MCF 10A (cell line): ENCODE data around the gene ANKIB1. TPM values are rescaled to one million over a fixed set of nuclear protein-coding genes. Genes with fewer than 3 reads are reported as not detected.

Source experiments
- BruUV-seq: library from RNA; stranded (reverse); fragments of 400-500 nt; replicated peaks from 2 replicates; lab custom pipeline; 2021; lab: Mats Ljungman, UMichigan
- CTCF ChIA-PET: fragments of 300-600 bp; sonication (Branson Sonifier 250); formaldehyde crosslinking; extraction: SDS; loops from one replicate; lab custom pipeline; 2021; ENCODE audit warnings: antibody characterized with exemption, inconsistent platforms; lab: Yijun Ruan, JAX
- POLR2A ChIA-PET: fragments of 300-600, 350-650 bp; sonication (Branson Sonifier 250); formaldehyde crosslinking; extraction: SDS; loops from one replicate; lab custom pipeline; 2020; ENCODE audit warnings: antibody characterized with exemption, inconsistent platforms; lab: Yijun Ruan, JAX
- DNase-seq: peaks from one replicate; pipeline ENCODE4 v3.0.0-alpha.2; 2018; ENCODE audit not compliant: unreplicated experiment
- H3K27ac Mint-ChIP-seq: one replicate; pipeline ENCODE4 v1.8.0; 2022; ENCODE audit warnings: mild to moderate bottlenecking, low read depth, mixed read lengths; ENCODE audit not compliant: unreplicated experiment
- H3K27me3 Mint-ChIP-seq: one replicate; pipeline ENCODE4 v1.8.0; 2022; ENCODE audit warnings: mixed read lengths; ENCODE audit not compliant: insufficient read depth, unreplicated experiment
- H3K36me3 Mint-ChIP-seq: one replicate; pipeline ENCODE4 v1.8.0; 2022; ENCODE audit warnings: mild to moderate bottlenecking, moderate library complexity, mixed read lengths; ENCODE audit not compliant: insufficient read depth, unreplicated experiment
- H3K4me1 Mint-ChIP-seq: one replicate; pipeline ENCODE4 v1.8.0; 2022; ENCODE audit warnings: mixed read lengths; ENCODE audit not compliant: insufficient read depth, unreplicated experiment
- H3K4me3 Mint-ChIP-seq: one replicate; pipeline ENCODE4 v1.8.0; 2022; ENCODE audit warnings: mild to moderate bottlenecking, moderate library complexity, mixed read lengths; ENCODE audit not compliant: unreplicated experiment
- H3K9me3 Mint-ChIP-seq: one replicate; pipeline ENCODE4 v1.8.0; 2022; ENCODE audit warnings: mixed read lengths; ENCODE audit not compliant: unreplicated experiment
- intact Hi-C: fragments of 100-400 bp; cut with micrococcal nuclease; formaldehyde crosslinking; loops from 2 replicates; pipeline ENCODE4 v1.14.1; 2022
- total RNA-seq: library from RNA; stranded (reverse); gene quantifications from 2 replicates; pipeline ENCODE4 v1.2.3, GENCODE V29; 2022
- TF ChIP-seq, protein P1 (sequence below): fragments of 200-600 bp; IDR thresholded peaks from one replicate; pipeline ENCODE4 v1.8.0; 2022; ENCODE audit warnings: antibody characterized with exemption, mild to moderate bottlenecking; ENCODE audit not compliant: unreplicated experiment

ANKIB1 gene
- total RNA-seq, 1 experiment from 2014 or later = 33.0 TPM

DNA sequence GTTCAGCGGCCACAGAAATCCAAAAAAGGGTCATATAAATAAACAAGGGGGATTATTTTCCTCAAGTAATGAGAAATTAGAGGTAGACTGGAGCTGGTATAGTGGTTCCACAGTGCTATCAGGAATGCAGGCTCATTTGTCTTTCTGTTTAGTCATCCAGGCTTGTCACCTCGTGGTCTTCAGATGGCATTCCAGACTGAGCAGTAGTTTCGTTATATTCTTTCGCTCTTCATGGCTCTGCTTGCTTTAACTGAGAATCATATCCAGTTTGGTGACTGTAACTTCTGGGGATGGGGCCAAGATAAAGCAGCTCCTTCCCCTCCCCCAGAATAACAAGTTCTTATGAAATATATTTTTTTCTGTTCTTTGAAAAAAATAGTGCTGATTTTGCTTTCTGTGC is 9.5 kb downstream of the ANKIB1 start:
- peak; percentile 31 for DNase-seq
- ChIA-PET POLR2A (interaction anchor here (0.6 to 1.1 kb wide), 2 partner anchors 10 to 63 kb away, joined by 5 read pairs; partner anchors contain the start of genes ANKIB1 and KRIT1), CTCF (interaction anchor here (0.7 to 1.0 kb wide), 2 partner anchors 8 to 23 kb away, joined by 3 read pairs; no protein-coding TSS in a partner anchor)
- intact Hi-C loops = no loop called here
- Mint-ChIP-seq H3K27me3 (no peaks in the 10 kb centered on the region), H3K27ac (no peak overlapping the region), H3K4me1 (peaks cover 36% of the 10 kb centered on the region), H3K4me3 (no peak overlapping the region), H3K36me3 (peaks cover 16% of the 10 kb centered on the region), H3K9me3 (peaks cover 15% of the 10 kb centered on the region)
- BruUV-seq = no TSS peak
- TF ChIP-seq, protein P1, sequence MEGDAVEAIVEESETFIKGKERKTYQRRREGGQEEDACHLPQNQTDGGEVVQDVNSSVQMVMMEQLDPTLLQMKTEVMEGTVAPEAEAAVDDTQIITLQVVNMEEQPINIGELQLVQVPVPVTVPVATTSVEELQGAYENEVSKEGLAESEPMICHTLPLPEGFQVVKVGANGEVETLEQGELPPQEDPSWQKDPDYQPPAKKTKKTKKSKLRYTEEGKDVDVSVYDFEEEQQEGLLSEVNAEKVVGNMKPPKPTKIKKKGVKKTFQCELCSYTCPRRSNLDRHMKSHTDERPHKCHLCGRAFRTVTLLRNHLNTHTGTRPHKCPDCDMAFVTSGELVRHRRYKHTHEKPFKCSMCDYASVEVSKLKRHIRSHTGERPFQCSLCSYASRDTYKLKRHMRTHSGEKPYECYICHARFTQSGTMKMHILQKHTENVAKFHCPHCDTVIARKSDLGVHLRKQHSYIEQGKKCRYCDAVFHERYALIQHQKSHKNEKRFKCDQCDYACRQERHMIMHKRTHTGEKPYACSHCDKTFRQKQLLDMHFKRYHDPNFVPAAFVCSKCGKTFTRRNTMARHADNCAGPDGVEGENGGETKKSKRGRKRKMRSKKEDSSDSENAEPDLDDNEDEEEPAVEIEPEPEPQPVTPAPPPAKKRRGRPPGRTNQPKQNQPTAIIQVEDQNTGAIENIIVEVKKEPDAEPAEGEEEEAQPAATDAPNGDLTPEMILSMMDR = no peak

DNA sequence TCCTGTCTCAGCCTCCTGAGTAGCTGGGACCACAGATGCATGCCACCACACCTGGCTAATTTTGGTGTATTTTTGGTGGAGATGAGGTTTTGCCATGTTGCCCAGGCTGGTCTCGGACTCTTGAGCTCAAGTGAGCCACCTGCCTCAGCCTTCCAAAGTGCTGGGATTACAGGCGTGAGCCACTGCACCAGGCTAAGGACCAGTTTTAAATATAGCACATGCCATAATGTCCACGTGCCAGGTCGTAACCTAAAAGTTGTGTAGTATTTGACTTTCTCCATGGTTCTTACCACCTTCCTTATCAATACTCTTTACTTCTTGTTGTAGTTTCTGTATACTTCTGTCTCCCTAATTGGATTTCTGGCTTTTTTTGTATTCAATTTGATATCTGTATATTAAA is 13.3 kb downstream of the ANKIB1 start:
- TF ChIP-seq, protein P1 = no peak
- no peak overlapping the region for H3K27ac Mint-ChIP-seq
- H3K4me3 Mint-ChIP-seq = no peak overlapping the region
- no TSS peak for BruUV-seq
- peaks cover 25% of the 10 kb centered on the region for H3K4me1 Mint-ChIP-seq
- H3K36me3 Mint-ChIP-seq = peaks cover 5% of the 10 kb centered on the region
- intact Hi-C loops = no loop called here
- H3K9me3 Mint-ChIP-seq = peaks cover 15% of the 10 kb centered on the region
- ChIA-PET CTCF (interaction anchor here (0.6 kb wide), 1 partner anchor 130 kb away, joined by 3 read pairs; no protein-coding TSS in a partner anchor), POLR2A (no interaction called here)
- H3K27me3 Mint-ChIP-seq = no peaks in the 10 kb centered on the region
- DNase-seq = no peak

DNA sequence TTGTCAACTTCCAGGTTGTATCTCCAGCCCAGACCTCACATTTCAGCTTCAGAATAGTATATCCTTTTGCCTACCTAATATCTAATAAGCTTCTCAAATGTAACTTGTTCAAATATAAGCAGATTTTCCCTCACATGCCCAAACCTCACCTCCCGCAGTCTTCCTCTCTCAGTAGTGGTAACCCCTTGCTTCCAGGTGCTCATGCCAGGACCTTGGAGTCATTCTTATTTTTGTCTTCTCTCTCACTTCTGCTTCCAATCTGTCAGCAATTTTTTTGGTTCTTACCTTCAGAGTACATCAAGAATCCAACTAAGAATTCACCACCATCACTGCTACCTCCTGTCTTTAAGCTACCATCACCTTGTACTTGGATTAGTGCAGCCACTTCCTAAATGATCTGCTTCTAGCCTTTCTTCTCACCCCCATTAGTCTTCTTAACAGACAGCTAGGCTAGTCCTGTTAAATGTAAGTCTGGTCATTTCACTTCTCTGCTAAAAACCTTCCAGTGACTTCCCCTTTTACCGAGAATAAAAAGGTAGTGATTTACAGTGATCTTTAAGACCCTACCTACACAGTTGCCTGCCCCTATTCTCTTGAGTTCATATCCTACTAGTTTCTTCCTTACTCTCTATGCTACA is 14.0 kb downstream of the ANKIB1 start:
- H3K27me3 Mint-ChIP-seq = no peaks in the 10 kb centered on the region
- TF ChIP-seq, protein P1 = no peak
- H3K4me3 Mint-ChIP-seq = no peak overlapping the region
- ChIA-PET CTCF (interaction anchor here (0.5 to 0.7 kb wide), 4 partner anchors 131 to 1636 kb away, joined by 3 to 4 read pairs (median 3); no protein-coding TSS in a partner anchor), POLR2A (interaction anchor here (1.2 to 1.9 kb wide), 2 partner anchors 13 to 14 kb away, joined by 7 to 12 read pairs; partner anchors contain the start of genes ANKIB1 and KRIT1)
- no TSS peak for BruUV-seq
- peaks cover 24% of the 10 kb centered on the region for H3K4me1 Mint-ChIP-seq
- DNase-seq = no peak
- H3K36me3 Mint-ChIP-seq = peaks cover 6% of the 10 kb centered on the region
- peaks cover 14% of the 10 kb centered on the region for H3K9me3 Mint-ChIP-seq
- H3K27ac Mint-ChIP-seq = peak overlapping the region; percentile 10
- intact Hi-C loops = no loop called here

DNA sequence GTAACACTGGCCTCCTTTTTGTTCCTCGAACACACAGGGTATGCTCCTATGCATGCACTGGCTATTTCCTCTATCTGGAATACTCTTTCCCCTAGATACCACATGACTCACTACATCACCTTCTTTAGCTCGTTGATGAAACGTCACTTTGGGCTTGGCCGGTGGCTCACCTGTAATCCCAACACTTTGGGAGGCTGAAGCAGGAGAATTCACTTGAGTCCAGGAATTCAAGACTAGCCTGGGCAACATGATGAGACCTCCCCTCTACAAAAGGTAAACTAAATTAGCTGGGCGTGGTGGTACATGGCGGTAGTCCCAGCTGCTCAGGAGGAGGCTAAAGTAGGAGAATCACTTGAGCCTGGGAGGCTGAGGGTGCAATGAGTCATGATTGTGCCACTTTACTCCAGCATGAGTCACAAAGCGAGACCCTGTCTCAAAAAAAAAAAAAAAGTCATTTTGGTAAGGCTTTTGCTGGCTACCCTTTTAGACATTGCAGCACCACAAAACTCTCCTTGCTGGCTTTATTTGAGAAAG is 14.5 kb downstream of the ANKIB1 start:
- Mint-ChIP-seq H3K36me3 (peaks cover 6% of the 10 kb centered on the region), H3K27me3 (no peaks in the 10 kb centered on the region), H3K9me3 (peaks cover 8% of the 10 kb centered on the region), H3K4me1 (peaks cover 19% of the 10 kb centered on the region), H3K4me3 (no peak overlapping the region), H3K27ac (no peak overlapping the region)
- BruUV-seq = no TSS peak
- ChIA-PET POLR2A (interaction anchor here (1.2 to 1.9 kb wide), 2 partner anchors 13 to 15 kb away, joined by 7 to 12 read pairs; partner anchors contain the start of genes ANKIB1 and KRIT1), CTCF (interaction anchor here (0.5 to 0.7 kb wide), 4 partner anchors 14 to 1635 kb away, joined by 3 to 4 read pairs (median 3); no protein-coding TSS in a partner anchor)
- DNase-seq = peak; percentile 72
- TF ChIP-seq, protein P1 = no peak
- intact Hi-C loops = no loop called here
